NT2/D1 (cell line): ENCODE results near the gene SLC7A14.

Source experiments
- SUZ12 ChIP-seq: IDR thresholded peaks from 2 replicates; pipeline ENCODE4 v1.6.1; 2011; ENCODE audit not compliant: insufficient read length, insufficient read depth; ENCODE audit errors: extremely low read depth
- YY1 ChIP-seq: IDR thresholded peaks from 2 replicates; pipeline ENCODE4 v1.6.1; 2011; ENCODE audit not compliant: insufficient read length, insufficient read depth
- ZNF274 ChIP-seq: IDR thresholded peaks from 2 replicates; pipeline ENCODE4 v1.6.1; 2011; ENCODE audit warnings: mild to moderate bottlenecking, low read depth, low read length

DNA sequence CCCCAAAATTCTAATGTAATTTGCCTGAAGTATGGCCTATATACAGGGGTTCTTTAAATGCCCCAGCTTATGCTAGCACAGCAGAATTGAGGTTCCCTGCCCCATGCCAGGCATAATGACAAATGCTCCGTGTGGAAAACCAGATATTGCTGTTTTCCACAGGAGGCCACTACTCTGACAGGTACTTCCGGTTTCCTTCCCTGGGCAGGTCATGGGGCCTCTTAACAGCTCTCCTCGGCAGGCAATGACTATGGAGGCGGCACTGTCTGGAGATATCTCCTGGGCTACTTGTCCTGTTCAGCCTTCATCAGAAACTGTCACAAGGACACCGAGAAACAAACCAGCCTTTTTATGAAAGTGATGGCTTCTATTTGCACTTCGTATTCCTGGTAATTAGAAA, 54.8 kb downstream of the SLC7A14 start:
- TF ChIP-seq ZNF274, result no peak
- no peak for TF ChIP-seq SUZ12
- TF ChIP-seq YY1, result no peak
